ENCODE results near the gene CDH4.

GRCh38 chr20:61263938-61264337 is 11.9 kb downstream of the CDH4 start:
- TF ChIP-seq CTCF (IDR thresholded peaks at IDR 0.05), result no peak
- no peak for TF ChIP-seq POLR2A (IDR thresholded peaks at IDR 0.05)
- no peak for TF ChIP-seq EP300 (IDR thresholded peaks at IDR 0.05)

Data from ovary (tissue), 3 donors.